ENCODE results near the gene DUOXA2. TPM values are rescaled to one million over a fixed set of nuclear protein-coding genes. Genes with fewer than 3 reads are reported as not detected.
"Not testable (repeated sequence)": the region's sequence is repeated elsewhere in the genome, so short reads cannot be mapped to it uniquely, and the experiment has no call there.

DUOXA2 gene
- total RNA-seq = not detected
- long read RNA-seq = 0 reads

- ATAC-seq (no peak), DNase-seq (ENCODE audit: missing footprints) (no peak)
- intact Hi-C loops (cut with DNase I) = loop anchor here (10.0 kb wide), 1 partner anchor 139 kb away; no protein-coding TSS in a partner anchor
Measured at GRCh38 chr15:45114076-45114750, at the start of gene DUOXA2, which contains the start of gene DUOX2. DUOXA2 (plus strand) TSS chr15:45114326; CDS start chr15:45114606, 280 bp downstream. DUOX2 (minus strand) TSS chr15:45114172; CDS start chr15:45113411, 761 bp downstream.

DNA sequence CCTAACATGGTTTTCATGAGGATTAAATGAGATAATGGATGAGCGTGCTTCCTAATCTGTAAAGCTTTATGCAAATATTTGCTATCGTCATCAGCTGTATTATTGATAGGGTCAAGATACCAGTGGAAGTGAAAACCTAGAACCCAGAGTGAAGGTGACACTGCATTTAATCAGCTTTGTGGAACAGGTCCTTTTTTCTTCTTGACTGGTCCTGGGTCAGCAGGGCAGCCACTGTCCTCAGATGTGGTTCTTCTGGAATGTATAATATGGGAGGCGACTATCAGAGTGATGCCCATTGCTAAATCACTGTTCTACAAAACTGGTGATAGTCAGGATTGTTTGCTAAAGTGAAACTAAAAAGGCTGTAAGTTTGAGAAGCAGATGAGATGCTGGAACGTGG, 49.7 kb upstream of the DUOXA2 start:
- ATAC-seq = no peak
- intact Hi-C loops (cut with DNase I) = no loop called here
- DNase-seq (ENCODE audit: missing footprints) = no peak

DNA sequence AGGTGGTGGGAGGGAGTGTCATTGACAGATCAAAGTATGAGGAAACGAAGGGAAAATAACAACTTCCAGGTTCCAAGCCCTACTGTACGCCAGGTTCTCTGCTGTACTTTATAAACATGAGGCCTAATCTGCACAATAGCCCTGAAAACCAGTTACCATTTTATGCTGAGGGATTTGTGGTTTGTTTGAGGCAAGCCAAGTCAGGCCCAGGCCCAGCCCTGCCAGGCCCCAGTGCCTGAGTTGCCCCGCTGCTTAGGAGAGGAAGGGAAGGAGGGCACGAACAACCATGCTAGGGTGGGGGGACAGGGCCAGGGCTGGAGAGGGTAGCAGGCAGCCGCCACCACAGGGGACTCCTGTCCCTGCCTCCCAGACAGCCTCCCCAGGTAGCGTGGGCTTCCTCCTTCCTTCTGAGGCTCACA, 44.2 kb upstream of the DUOXA2 start:
- ATAC-seq; intact Hi-C loops (cut with DNase I); DNase-seq (ENCODE audit: missing footprints): not testable (repeated sequence)

- ATAC-seq; intact Hi-C loops (cut with DNase I); DNase-seq (ENCODE audit: missing footprints): not testable (repeated sequence)
Measured at GRCh38 chr15:45073602-45074001, 40.5 kb upstream of the DUOXA2 start.

DNA sequence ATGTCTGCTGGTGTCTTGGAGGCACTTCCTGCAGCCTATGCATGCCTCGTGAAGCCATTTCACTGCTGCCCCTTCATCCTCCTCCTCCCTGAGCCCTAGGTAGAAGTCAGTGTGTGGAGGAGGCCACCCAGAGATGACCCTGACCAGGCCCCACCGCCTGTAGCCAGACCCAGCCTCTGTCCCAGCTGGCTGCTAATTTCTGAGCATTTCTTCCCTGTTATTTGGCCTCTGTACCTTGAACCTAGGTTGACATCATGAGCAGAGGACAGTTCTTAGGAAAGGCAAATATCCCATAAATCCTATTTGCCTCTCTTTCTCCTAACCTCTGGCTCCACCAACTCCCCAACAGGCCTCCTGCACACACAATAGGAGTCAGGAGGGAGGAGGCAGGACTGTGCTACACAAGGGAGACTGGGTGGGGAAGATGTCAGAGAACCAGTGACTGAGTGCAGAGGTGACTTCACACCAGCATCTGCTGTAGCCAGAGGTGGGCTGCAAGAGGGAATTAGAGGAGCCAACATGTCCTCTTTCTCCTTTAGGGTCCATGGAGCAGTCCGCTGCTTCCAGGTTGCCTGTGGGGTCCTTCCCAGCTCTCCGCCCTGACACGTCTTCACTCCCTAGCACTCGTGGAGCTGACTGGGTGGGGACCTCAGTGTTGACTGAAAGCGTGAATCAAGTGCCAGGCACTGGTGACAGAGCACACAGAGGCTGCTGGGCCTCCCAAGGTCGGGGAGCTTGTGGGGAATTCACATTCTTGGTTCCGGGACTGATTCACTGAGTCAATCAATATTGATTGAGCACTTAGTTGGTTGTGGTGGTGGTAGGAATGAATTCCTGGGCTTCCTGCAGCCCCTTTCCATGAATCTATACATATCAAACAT, 38.4 kb upstream of the DUOXA2 start:
- DNase-seq (ENCODE audit: missing footprints); ATAC-seq; intact Hi-C loops (cut with DNase I): not testable (repeated sequence)

DNA sequence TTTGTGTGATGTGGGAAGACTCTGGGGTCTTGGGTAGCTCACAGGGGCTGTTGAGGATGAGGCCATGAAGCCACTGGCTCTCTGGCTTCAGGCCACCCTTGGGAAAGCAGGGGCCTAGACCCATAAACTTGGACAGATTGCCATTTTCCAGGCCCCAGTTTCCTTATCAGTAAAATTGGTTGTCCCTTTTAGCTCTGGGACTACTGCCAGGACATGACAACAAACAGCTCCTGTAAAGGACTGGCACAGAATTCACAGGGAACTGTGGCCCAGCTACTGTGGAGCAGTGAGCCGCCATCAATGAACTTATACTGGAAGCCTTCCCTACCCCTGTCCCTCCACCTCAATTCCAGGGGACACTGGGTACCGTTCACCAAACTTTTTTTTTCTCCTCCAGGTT, 36.7 kb upstream of the DUOXA2 start:
- ATAC-seq = peak; percentile 58

DNA sequence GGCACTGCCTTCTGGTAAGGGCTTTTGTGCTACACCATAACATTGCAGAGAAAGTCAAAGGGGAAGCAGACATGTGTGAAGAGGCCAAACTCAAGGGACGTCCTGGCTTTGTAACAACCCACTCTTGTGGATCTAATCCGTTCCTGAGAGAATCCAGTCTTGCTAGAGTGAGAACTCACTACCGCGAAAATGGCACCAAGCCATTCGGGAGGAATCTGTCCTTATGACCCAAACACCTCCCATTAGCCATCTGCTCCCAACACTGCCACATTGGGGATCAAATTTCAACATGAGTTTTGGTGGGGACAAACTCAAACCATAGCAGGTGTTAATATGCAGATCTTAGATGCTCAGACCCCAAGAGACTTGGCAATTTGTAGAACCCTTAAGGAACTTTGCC, 34.9 kb upstream of the DUOXA2 start:
- intact Hi-C loops (cut with DNase I); ATAC-seq; DNase-seq (ENCODE audit: missing footprints): not testable (repeated sequence)

More for the DNA sequence above, 36.7 kb upstream of the DUOXA2 start:
- intact Hi-C loops (cut with DNase I); DNase-seq (ENCODE audit: missing footprints): not testable (repeated sequence)

DNA sequence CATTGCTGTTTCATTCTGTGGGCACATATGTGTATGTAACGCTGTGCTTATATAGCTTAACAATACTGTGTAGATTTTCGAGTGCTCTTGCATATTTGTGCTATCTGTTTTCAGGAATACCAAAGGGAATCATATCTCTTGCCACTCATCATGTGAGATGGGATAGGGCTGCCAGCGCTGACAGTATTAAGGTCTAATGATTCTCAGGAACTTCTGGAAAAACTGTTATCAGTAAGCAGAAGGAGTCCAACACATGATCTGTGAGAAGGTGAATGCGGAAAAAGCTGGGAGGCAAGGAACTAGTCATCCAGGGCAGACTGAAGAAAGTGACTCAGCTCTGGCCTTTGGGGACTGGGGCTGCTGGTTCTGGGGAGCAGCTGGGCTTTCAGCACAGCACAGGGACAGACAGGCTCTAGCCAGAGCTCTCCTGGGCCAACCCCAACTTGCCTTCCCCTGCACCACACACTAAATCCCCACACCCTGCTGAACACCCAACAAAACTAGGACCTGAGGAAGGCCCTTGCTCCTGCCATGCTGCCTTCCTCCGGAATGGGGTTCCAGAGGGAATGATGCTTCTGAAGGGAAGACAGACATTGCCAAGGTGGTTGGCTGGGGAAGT, 34.4 kb upstream of the DUOXA2 start:
- intact Hi-C loops (cut with DNase I); DNase-seq (ENCODE audit: missing footprints): not testable (repeated sequence)
- ATAC-seq = peak; percentile 52

- DNase-seq (ENCODE audit: missing footprints); intact Hi-C loops (cut with DNase I): not testable (repeated sequence)
- peak; percentile 67 for ATAC-seq
Measured at GRCh38 chr15:45080593-45080992, 33.5 kb upstream of the DUOXA2 start.

DNA sequence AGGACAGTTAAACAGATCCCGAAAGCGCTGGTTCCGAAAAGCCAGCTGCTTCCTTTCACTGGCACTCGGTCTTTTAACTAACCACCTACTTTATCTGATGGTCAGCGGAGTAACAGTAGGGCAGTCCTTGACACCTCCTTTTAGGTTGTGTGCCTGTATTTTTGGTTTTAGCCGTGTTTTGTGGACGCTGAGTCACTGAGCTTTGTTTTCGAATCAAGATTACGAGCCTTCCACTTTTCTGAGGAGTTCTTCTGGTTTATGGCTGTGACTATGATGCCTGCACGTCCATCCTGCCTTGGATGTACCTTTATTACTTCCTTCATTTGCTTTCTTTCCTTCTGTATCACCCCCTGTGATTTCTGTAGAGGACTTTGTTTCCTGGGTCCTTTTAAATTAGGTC, 31.7 kb upstream of the DUOXA2 start:
- ATAC-seq; intact Hi-C loops (cut with DNase I); DNase-seq (ENCODE audit: missing footprints): not testable (repeated sequence)

DNA sequence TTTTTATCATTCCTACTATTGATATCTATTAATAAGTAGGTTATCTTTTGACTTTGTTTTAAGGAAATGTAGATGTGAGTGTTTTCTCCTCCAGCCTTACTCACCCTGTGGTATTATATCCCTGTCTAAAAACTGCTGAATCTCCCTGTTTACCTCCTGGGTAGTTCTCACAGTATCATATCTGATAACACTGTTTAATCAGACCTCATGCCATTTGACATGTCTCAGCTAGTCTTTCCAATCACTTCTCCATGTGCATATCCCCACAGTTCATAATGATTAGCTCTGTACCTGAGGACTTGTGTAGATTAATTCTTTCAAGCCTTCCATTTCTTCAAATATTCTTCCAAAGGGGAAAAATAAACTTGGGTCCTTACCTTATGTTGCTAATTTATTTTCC, 30.9 kb upstream of the DUOXA2 start:
- intact Hi-C loops (cut with DNase I) = no loop called here
- ATAC-seq (no peak), DNase-seq (ENCODE audit: missing footprints) (no peak)

- no peak for DNase-seq (ENCODE audit: missing footprints)
- intact Hi-C loops (cut with DNase I) = no loop called here
- no peak for ATAC-seq
Measured at GRCh38 chr15:45084163-45084562, 30.0 kb upstream of the DUOXA2 start.

GRCh38 chr15:45087513-45087912, 26.6 kb upstream of the DUOXA2 start:
- intact Hi-C loops (cut with DNase I) = no loop called here
- no peak for ATAC-seq

DNA sequence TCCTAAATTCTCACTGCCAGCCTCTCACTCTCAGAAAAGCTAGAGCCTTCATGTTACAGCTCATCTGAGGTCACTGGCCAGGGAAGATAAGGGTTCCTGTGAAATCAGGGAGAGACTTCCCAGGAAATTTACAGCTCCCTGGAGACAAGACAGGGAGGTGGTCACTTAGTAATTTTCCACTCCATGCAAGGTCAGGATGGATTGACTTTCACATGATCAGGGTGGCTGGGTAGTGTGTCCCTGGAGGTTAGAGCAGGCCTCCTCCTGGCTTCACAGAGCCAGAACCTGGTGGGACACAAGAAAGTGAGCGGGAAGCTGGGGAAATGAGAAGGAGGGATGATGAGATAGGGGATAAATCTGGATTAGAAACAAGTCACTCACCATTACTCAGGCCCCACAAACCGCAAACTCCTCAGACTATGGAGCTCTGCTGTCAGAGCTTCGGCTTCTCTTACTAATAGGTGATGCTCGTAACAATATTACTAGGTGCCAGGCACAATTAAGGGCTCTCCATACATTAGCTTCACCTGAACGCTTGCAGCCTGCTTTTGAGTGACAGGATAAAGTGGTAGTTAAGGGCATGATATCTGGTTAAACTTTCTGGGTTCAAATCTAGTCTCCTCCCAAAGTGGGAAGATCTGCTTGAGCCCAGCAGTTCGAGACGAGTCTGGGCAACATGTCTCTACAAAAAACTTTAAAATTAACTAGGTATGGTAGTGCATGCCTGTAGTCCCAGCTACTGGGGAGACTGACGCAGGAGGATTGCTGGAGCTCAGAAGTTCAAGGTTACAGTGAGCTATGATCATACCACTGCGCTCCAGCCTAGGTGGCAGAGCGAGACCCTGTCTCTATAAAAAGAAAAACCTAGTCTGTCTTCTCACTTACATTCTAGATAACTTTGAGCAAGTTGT, 25.1 kb upstream of the DUOXA2 start:
- intact Hi-C loops (cut with DNase I) = no loop called here
- ATAC-seq (no peak), DNase-seq (ENCODE audit: missing footprints) (no peak)

More at GRCh38 chr15:45087513-45087912, 26.6 kb upstream of the DUOXA2 start:
- DNase-seq (ENCODE audit: missing footprints) = no peak

- intact Hi-C loops (cut with DNase I) = no loop called here
- DNase-seq (ENCODE audit: missing footprints) = no peak
- ATAC-seq = no peak
Measured at GRCh38 chr15:45089712-45090373, 24.3 kb upstream of the DUOXA2 start.

GRCh38 chr15:45091161-45091560, 23.0 kb upstream of the DUOXA2 start:
- intact Hi-C loops (cut with DNase I) = no loop called here
- DNase-seq (ENCODE audit: missing footprints) = no peak
- ATAC-seq = no peak

- ATAC-seq (peak; percentile 92), DNase-seq (ENCODE audit: missing footprints) (no peak)
- intact Hi-C loops (cut with DNase I) = no loop called here
Measured at GRCh38 chr15:45091576-45091975, 22.6 kb upstream of the DUOXA2 start.

DNA sequence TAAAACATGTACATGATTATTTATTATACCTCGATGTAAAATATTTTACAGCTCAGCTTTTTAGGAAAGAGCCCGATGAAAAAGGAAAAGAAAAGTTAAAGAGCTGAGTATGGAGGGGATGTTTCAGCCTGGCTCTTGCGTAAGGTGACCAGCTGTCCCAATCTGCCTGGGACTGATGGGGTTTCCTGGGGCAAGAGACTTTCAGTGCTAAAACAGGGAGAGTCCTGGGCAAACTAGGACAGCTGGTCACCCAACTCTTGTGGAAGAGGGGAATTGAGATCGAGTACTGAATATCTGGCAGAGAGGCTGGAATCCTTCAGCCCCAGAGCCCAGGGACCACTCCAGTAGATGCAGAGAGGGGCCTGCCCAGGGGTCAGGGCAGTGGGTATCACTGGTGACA, 21.1 kb upstream of the DUOXA2 start:
- intact Hi-C loops (cut with DNase I) = no loop called here

More for the DNA sequence above, 21.1 kb upstream of the DUOXA2 start:
- ATAC-seq = no peak
- DNase-seq (ENCODE audit: missing footprints) = no peak
